Activated T-helper 1 cell treated with anti-CD3 and anti-CD28 coated beads, Interleukin-2, amount 50 U/mL, for 16 hours (primary cell): ENCODE data around the gene VPS18.

Experiments
- DNase-seq, 2 donors: peaks; one replicate each; pipeline ENCODE4 v3.0.0-alpha.2; 2020; ENCODE audit warnings: low read depth in 1 of 2, low spot score in 1 of 2

Gene VPS18

GRCh38 chr15:40918146-40918798 is 24.0 kb downstream of the VPS18 start:
- DNase-seq = no peak

DNA sequence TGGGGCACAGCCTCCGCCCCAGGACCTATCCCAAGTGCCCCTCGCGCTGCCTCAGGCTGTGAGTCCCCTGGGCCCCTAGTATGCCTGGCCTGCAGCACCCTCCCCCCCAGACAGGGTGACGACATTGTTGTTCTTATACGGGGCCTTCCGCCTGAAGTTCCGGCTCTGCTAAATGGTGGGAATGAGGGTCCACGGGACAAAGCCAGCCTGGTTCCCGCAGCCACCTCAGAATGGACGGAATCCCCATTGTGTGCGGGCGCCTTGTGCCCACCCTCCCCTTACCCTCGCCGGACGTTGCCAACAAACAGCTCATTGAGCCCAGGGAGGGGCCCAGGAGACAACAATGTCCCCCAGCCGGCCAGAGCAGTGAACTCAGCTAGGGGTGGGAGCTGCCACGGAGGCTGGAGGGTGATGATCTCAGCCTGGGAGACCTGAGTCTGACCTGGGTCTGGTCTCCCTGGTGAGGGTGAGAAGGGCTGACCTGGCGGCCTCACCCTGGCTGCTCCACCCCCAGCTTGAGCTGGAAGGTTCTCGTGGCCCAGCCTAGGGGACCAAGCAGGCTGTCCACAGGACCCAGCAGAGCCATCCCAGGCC is 24.6 kb downstream of the VPS18 start:
- DNase-seq = no peak

DNA sequence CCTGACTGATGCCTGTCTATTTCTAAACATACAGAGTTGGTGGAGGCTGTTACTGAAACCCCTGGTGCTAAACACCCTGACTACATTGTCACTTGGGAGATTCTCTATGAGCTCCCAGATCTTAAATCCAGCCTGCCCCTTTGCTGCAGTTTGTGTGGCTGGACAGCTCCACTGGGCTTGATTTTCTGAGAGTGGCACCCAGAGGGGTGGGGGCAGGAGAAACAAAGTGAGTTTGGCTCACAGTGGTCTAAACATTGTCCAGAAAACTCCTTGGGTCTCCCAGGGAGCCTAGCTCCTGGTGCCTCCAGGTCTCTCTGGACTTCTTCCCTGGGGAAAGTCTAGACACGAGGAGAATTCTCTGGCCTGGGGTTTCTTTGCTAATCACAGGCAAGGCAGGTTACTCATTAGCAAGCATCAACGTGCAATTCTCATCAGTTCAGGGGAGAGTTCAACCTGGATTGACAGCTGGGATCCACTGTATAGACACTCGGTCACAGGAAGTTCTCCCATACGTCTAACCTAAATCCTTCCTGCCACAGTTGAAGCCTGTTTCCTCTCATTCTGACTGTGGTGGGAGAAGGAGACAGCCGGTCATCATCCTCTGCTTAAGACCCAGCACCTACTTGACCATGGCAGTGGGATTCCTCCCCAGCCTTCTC is 27.8 kb downstream of the VPS18 start:
- DNase-seq = no peak

DNA sequence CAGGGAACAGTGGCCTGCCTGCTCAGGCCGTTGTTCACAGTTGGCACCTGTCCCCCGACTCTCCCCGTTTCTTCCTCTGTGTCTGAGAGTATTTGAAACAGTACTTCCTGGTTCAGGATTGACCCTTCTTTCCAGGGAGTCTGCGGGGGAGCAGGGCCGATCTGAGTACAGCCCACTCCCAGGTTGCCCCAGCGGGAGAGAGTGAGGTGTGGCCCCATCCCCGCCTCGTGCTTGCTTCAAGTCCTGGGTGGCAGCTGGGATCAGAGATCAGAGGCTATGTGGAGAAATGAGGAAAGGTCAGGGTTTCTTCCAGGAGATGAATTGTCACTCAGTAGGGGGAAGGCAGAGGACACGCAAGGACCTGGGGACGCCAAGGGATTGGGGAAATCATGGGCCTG is 28.4 kb downstream of the VPS18 start:
- no peak for DNase-seq

DNA sequence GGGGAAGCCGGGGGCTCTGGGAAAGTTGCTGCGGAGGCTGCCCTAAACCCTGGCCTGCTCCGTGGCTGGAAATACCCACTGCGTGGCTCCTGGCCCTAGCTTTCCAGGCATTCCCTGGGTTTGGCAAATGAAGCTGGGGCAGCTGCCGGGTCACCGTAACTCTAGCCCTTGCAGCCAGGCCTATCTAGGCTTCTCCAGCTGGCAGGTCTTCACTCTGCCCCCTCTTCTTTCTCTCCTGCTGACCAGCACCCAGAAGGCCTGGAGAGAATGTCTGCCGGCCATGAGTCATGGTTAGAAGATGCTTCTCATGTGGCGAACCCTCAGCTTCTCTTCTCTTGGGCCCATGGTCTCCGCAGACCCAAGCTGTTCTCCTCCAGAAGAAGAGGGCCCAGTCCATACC is 29.3 kb downstream of the VPS18 start:
- no peak for DNase-seq

GRCh38 chr15:40925495-40925862 is 31.2 kb downstream of the VPS18 start:
- DNase-seq = no peak

DNA sequence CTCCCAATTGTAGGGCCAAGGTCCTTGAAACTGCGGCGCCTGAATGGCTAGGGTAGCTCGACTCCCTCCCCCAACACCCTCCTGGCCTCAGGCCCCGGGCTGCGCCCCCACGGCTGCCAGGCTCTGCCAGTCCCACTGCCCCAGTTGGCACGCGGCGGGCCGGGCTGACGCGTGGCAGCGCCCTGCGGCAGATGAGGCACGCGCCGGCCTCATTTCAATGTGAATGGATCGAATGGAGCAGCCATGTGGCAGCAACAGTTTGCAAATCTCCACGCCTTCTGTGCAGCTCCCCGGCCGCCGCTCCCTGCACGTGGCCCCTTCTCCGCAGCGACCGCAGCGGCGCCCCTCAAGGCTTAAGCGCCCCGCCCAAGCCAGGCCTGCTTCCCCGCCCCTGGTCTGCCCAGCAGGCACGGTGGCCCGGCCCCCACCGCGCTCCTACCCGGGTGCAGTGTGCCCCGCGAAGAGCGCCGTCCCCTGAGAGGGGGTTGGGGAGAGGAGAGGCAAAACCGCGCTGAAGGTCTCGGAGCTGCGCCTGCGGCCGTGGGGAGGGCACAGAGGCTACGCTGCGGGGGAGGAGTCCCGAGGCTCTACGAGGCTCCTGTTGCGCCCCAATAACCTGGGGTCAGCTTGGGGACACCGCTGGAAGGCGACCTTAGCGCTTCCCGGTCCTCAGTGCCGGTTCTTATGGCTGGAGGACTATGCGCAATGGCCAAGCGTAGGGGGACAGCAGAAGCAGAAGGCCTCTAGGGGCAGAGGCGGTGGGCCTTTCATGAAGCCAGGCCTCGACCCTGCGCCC is 31.8 kb downstream of the VPS18 start:
- no peak for DNase-seq

DNA sequence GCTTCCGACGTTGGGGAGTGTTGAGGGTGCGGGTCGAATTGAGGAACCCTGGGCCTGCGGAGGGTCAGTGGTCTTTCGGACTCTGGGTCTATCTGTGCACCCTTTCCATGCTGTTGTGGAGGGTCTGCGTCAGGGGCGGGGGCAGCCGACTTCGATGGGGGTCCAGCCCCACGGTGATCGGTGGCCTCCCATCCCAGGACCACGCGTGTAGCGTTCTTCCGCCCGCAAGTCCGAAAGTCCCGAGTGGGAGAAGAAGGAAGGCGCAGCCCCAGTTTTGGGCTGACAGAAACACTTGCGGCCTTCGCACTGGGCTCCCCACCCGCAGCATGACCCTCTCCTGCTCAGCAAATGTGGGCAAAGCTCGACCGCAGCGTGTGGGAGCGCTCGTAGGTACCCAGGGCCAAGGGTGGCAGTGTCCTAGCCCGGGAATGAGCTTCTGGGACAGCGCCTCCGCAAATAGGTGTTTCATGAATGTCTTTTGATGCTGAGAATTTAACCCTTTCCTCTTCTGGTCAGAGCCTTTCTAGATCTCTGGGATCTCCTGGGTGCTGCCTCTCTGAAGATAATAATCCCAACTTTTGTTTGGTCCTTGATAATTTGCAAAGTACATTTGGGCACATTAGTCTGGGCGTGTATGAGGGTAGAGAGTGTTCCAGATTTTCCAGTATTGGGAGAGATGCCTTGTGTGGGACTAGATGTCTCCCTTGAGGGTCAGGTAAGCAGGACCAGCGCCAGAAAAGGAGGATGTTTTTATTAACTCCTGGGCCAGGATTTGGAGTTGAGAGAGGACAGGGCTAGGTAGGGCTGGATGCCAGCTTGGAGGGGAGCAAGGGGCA is 32.6 kb downstream of the VPS18 start:
- no peak for DNase-seq

- no peak for DNase-seq
Observed at GRCh38 chr15:40927495-40927872, 33.2 kb downstream of the VPS18 start.

- no peak for DNase-seq
Observed at GRCh38 chr15:40927873-40928806, 33.9 kb downstream of the VPS18 start.

DNA sequence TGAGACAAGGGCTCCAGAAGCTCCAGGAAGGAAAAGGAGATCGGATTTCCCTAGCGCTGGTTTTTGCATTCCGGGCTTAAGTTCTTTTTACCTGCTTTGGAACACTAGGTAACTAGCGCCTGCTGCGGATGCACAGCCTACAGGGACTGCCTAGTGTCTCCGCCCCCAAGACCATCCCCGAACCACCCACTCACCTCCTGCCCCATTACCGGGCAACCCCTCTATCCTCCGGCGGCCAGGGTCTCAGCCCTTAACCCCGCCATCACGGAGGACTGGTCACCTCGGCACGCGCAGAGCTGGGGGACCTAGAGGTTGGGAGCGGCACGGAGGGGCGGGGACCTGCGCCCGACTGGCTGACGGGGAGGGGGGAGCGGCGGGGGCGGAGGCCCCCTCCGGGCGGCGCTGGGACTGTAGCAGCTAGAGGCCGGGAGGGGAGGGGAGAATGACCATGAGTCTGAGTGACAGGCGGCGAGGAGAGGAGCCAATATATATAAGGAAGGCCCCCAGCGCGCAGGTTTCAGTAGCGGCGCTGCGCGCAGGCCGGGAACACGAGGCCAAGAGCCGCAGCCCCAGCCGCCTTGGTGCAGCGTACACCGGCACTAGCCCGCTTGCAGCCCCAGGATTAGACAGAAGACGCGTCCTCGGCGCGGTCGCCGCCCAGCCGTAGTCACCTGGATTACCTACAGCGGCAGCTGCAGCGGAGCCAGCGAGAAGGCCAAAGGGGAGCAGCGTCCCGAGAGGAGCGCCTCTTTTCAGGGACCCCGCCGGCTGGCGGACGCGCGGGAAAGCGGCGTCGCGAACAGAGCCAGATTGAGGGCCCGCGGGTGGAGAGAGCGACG is 34.8 kb downstream of the VPS18 start, which contains the start of gene DLL4:
DLL4 (plus strand) TSS at position 520 of the 839 bp plus-strand sequence. CDS start 329 bp downstream, outside the sequence.
- no peak for DNase-seq

DNA sequence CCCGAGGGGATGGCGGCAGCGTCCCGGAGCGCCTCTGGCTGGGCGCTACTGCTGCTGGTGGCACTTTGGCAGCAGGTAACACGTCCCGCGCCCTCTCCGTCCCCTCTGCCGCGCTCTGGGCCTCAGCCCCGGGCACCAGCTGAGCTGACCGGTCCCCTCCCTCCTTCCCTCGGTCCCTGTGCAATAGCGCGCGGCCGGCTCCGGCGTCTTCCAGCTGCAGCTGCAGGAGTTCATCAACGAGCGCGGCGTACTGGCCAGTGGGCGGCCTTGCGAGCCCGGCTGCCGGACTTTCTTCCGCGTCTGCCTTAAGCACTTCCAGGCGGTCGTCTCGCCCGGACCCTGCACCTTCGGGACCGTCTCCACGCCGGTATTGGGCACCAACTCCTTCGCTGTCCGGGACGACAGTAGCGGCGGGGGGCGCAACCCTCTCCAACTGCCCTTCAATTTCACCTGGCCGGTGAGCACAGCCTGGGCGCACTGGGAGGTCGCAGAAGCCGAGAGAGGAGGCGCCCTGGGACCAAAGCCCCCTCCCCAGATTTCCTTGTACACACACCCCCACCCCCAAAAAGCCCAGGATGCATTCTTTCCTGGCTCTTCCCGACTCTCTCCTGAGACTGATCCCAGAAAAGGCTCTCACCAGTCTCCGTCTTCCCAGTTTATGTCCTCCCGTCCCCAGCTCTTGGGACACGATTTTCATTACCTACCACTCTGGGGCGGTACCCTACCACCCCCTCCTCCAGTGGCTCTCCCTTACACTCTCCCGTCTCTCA is 35.6 kb downstream of the VPS18 start:
- no peak for DNase-seq

DNA sequence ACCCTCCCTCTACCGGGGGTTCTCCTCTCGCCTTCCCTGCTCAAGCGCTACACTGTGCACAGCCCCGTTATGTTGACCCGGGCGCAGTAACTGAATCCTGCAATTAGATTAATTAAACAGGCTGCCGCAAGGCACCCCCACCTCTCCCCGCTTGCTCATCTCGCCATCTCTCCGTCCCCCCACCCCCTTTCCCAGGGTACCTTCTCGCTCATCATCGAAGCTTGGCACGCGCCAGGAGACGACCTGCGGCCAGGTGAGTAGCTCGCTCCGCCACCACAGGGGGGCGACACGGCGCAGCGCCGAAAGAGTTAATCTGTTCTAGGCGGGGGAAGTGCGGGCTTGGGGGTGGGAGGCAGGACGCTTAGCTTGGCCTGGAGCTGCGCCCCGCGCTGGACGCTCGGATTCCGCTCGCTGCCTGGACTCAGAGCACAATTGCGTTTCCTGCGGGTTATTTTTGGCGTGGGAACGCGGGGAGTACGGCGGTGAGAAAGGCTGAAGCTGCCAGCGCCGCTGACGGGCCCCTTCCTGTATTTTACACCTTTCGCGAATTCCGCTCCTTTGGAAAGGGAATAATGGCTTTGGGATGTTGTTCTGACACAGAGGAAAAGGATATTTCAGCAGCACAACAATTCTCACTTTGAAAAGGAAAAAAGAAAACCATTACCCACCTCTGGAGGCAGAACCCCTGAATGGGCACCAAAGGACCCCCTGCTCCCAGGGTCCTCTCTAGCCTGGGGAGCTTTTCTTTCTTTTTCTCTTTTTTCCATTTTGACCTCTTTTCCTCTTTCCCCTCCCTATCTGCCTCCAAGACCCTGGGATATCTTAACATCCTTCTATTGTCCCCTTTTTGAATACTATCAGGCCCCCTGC is 36.4 kb downstream of the VPS18 start:
- DNase-seq = no peak

DNA sequence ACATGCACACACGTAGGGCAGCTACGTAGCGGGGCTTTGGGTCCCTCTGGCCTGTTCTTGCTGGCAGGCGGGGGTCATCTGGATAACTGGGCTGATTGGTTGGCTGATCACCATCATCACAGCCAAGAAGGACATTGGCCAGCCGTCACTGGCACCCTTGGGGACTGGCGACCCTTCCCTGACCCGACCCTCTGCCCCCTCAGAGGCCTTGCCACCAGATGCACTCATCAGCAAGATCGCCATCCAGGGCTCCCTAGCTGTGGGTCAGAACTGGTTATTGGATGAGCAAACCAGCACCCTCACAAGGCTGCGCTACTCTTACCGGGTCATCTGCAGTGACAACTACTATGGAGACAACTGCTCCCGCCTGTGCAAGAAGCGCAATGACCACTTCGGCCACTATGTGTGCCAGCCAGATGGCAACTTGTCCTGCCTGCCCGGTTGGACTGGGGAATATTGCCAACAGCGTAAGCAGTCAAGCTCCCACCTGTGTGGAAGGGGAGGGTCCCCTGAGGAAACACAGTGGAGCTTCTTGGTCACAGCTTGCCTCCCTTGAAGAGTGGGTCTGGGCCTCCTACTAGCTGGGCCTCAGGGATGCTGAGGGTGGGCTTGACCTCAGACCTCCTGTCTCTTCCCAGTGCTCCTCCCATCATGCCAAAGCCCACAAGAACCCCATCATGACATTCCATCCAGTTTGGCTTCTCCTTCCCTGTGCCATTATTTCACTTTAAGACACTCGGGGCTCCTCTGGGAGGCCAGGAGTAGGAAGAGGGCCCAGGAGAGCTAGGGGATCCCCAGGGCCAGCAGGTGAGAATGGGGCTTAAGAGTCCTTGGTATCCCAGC is 37.3 kb downstream of the VPS18 start:
- DNase-seq = no peak

- no peak for DNase-seq
Observed at GRCh38 chr15:40932156-40932555, 37.9 kb downstream of the VPS18 start.
